HG03095 (cell line): ENCODE measurements around the gene ZNF800.
A peak's percentile ranks its signal among the peaks of the same experiment; 100 is the strongest.

ENCODE experiments used
- ATAC-seq: cut with Tn5 transposase; IDR thresholded peaks from one replicate; pipeline ENCODE4 v1.9.1; 2021; ENCODE audit warnings: moderate library complexity; ENCODE audit not compliant: unreplicated experiment

The ZNF800 gene

GRCh38 chr7:127350586-127350985 lies 41.9 kb downstream of the ZNF800 start:
- ATAC-seq: no peak

- ATAC-seq: no peak
Observed at GRCh38 chr7:127349881-127350280, 42.6 kb downstream of the ZNF800 start.

GRCh38 chr7:127348247-127348631 lies 44.3 kb downstream of the ZNF800 start:
- ATAC-seq: no peak

- ATAC-seq: peak; percentile 97
Observed at GRCh38 chr7:127347567-127348246, 44.8 kb downstream of the ZNF800 start.

- no peak for ATAC-seq
Observed at GRCh38 chr7:127346575-127347256, 45.8 kb downstream of the ZNF800 start.

- no peak for ATAC-seq
Observed at GRCh38 chr7:127342596-127342995, 49.9 kb downstream of the ZNF800 start.

- ATAC-seq: no peak
Observed at GRCh38 chr7:127338122-127338521, 54.4 kb downstream of the ZNF800 start.

- no peak for ATAC-seq
Observed at GRCh38 chr7:127337581-127337980, 54.9 kb downstream of the ZNF800 start.

- no peak for ATAC-seq
Observed at GRCh38 chr7:127336458-127336857, 56.0 kb downstream of the ZNF800 start.

GRCh38 chr7:127332880-127333279 lies 59.6 kb downstream of the ZNF800 start:
- no peak for ATAC-seq

- no peak for ATAC-seq
Observed at GRCh38 chr7:127330070-127330469, 62.4 kb downstream of the ZNF800 start.

- ATAC-seq: no peak
Observed at GRCh38 chr7:127322832-127323493, 69.5 kb downstream of the ZNF800 start.

- ATAC-seq: no peak
Observed at GRCh38 chr7:127322351-127322750, 70.2 kb downstream of the ZNF800 start.

- ATAC-seq: no peak
Observed at GRCh38 chr7:127320974-127321373, 71.5 kb downstream of the ZNF800 start.
